GM21515 (cell line): Measurements from ENCODE around the gene GTF3C1.
A peak's percentile ranks its signal among the peaks of the same experiment; 100 is the strongest.

Experiments used
- ATAC-seq: cut with Tn5 transposase; IDR thresholded peaks from one replicate; pipeline ENCODE4 v1.9.1; 2021; ENCODE audit not compliant: unreplicated experiment

Gene GTF3C1

GRCh38 chr16:27429330-27429871 lies 120.3 kb downstream of the GTF3C1 start:
- ATAC-seq: no peak

GRCh38 chr16:27428026-27428785 lies 121.5 kb downstream of the GTF3C1 start:
- no peak for ATAC-seq

- no peak for ATAC-seq
Observed at GRCh38 chr16:27427538-27427937, 122.2 kb downstream of the GTF3C1 start.

GRCh38 chr16:27426423-27427408 lies 123.0 kb downstream of the GTF3C1 start:
- peak; percentile 68 for ATAC-seq

GRCh38 chr16:27425961-27426360 lies 123.8 kb downstream of the GTF3C1 start:
- ATAC-seq: no peak

- no peak for ATAC-seq
Observed at GRCh38 chr16:27424772-27425498, 124.8 kb downstream of the GTF3C1 start.

GRCh38 chr16:27421961-27422740 lies 127.6 kb downstream of the GTF3C1 start:
- ATAC-seq: no peak

GRCh38 chr16:27417047-27417671 lies 132.6 kb downstream of the GTF3C1 start:
- ATAC-seq: no peak

GRCh38 chr16:27414788-27415431 lies 134.8 kb downstream of the GTF3C1 start:
- ATAC-seq: no peak

GRCh38 chr16:27413956-27414355 lies 135.8 kb downstream of the GTF3C1 start:
- no peak for ATAC-seq

GRCh38 chr16:27410761-27411160 lies 139.0 kb downstream of the GTF3C1 start:
- no peak for ATAC-seq
